SIG-M5 treated with dmso at 0.1 percent for 504 hours (cell line): ENCODE data around the gene MRPS12.
A peak's percentile ranks its signal among the peaks of the same experiment; 100 is the strongest.

Experiments used
- DNase-seq: peaks from one replicate; lab custom pipeline; 2025; ENCODE audit not compliant: unreplicated experiment; lab: John Stamatoyannopoulos, UW

Gene MRPS12

GRCh38 chr19:38910488-38910887 is 20.3 kb upstream of the MRPS12 start:
- no peak for DNase-seq

- DNase-seq: no peak
Observed at GRCh38 chr19:38911388-38912001, 19.2 kb upstream of the MRPS12 start.

- DNase-seq: no peak
Observed at GRCh38 chr19:38912600-38913514, 17.9 kb upstream of the MRPS12 start.

- DNase-seq: no peak
Observed at GRCh38 chr19:38913958-38914357, 16.8 kb upstream of the MRPS12 start.

- DNase-seq: no peak
Observed at GRCh38 chr19:38915329-38916321, 15.1 kb upstream of the MRPS12 start.

GRCh38 chr19:38917516-38917915 is 13.2 kb upstream of the MRPS12 start:
- DNase-seq: no peak

- DNase-seq: peak; percentile 21
Observed at GRCh38 chr19:38917921-38918491, 12.7 kb upstream of the MRPS12 start.

- DNase-seq: no peak
Observed at GRCh38 chr19:38918526-38918925, 12.2 kb upstream of the MRPS12 start.

GRCh38 chr19:38919837-38920601 is 10.7 kb upstream of the MRPS12 start:
- no peak for DNase-seq

- DNase-seq: no peak
Observed at GRCh38 chr19:38920602-38921419, 9.9 kb upstream of the MRPS12 start.

- DNase-seq: no peak
Observed at GRCh38 chr19:38921420-38922274, 9.1 kb upstream of the MRPS12 start.

GRCh38 chr19:38922482-38922881 is 8.3 kb upstream of the MRPS12 start:
- DNase-seq: no peak

GRCh38 chr19:38924388-38924787 is 6.4 kb upstream of the MRPS12 start:
- DNase-seq: no peak

GRCh38 chr19:38928391-38929001 is 2.2 kb upstream of the MRPS12 start:
- no peak for DNase-seq

GRCh38 chr19:38929929-38930775 is 592 bp upstream of the MRPS12 start, which contains the start of gene SARS2:
TSS of gene SARS2 (minus strand) at chr19:38930763. CDS start at chr19:38930736, 27 bp downstream.
- peak; percentile 91 for DNase-seq

GRCh38 chr19:38931521-38931793 is 713 bp downstream of the MRPS12 start:
- DNase-seq: no peak
